GM18520 (cell line): ENCODE results near the gene DYNC2H1.

Experiments used
- ATAC-seq: cut with Tn5 transposase; IDR thresholded peaks from one replicate; pipeline ENCODE4 v1.9.1; 2021; ENCODE audit not compliant: unreplicated experiment

The DYNC2H1 gene

GRCh38 chr11:103528046-103528445, 418.8 kb downstream of the DYNC2H1 start:
- ATAC-seq: no peak

- no peak for ATAC-seq
These were observed 419.4 kb downstream of the DYNC2H1 start for GRCh38 chr11:103528596-103528995.

- ATAC-seq: no peak
These were observed 420.0 kb downstream of the DYNC2H1 start for GRCh38 chr11:103529181-103529684.
